K562 (cell line): ENCODE measurements around the gene CITED2. TPM values are rescaled to one million over a fixed set of nuclear protein-coding genes. Genes with fewer than 3 reads are reported as not detected.

Experiments
- CCNT2 ChIP-seq: IDR thresholded peaks from 2 replicates; pipeline ENCODE4 v1.6.1; 2011; ENCODE audit warnings: borderline replicate concordance, low read depth, mild to moderate bottlenecking, moderate library complexity, mixed read lengths, low read length; ENCODE audit not compliant: insufficient read length; ENCODE audit errors: extremely low read depth
- KLF1 ChIP-seq: fragments of 450-650 bp; IDR thresholded peaks from 2 replicates; pipeline ENCODE4 v1.6.1; 2016; ENCODE audit warnings: missing genetic modification characterization, missing compliant biosample characterization
- KLF10 ChIP-seq: fragments of 250-450 bp; sonication (Bioruptor Pico); IDR thresholded peaks from 2 replicates; pipeline ENCODE4 v1.6.1; 2021; ENCODE audit warnings: matching md5 sums
- RB1 ChIP-seq: fragments of 450-650 bp; IDR thresholded peaks from 2 replicates; pipeline ENCODE4 v1.6.1; 2017; ENCODE audit warnings: low read depth, mild to moderate bottlenecking
- SMAD2 ChIP-seq: fragments of 150-350 bp; IDR thresholded peaks from 2 replicates; pipeline ENCODE4 v1.6.1; 2014; ENCODE audit warnings: low read depth, mild to moderate bottlenecking, low read length
- TFE3 ChIP-seq: fragments of 450-650 bp; formaldehyde crosslinking; IDR thresholded peaks from 2 replicates; pipeline ENCODE4 v1.4.0; 2020; ENCODE audit warnings: mild to moderate bottlenecking, mixed read lengths
- VEZF1 ChIP-seq: fragments of 200-800 bp; sonication (Bioruptor generic); IDR thresholded peaks from 2 replicates; pipeline ENCODE4 v1.6.1; 2017; ENCODE audit warnings: missing genetic modification characterization, missing compliant biosample characterization
- ZBTB40 ChIP-seq, 2 experiments: fragments of 450-650 bp in 1 of 2; sonication (generic) in 1 of 2; formaldehyde crosslinking in 1 of 2; IDR thresholded peaks; 2 replicates each; pipeline versions ENCODE4 v1.7.1 to v1.9.0; 2016 to 2022; ENCODE audit warnings: inconsistent platforms in 1 of 2, mild to moderate bottlenecking in 1 of 2, missing genetic modification reagents in 1 of 2
- ZNF121 ChIP-seq: sonication (generic); formaldehyde crosslinking; conservative IDR thresholded peaks from 2 replicates; pipeline ENCODE4 v1.8.0; 2022; ENCODE audit warnings: missing genetic modification reagents
- ZNF165 ChIP-seq: fragments of 250-450 bp; sonication (Bioruptor Pico); IDR thresholded peaks from 2 replicates; pipeline ENCODE4 v1.4.0; 2020; ENCODE audit warnings: borderline replicate concordance
- ZNF217 ChIP-seq: sonication (generic); formaldehyde crosslinking; IDR thresholded peaks from 2 replicates; pipeline ENCODE4 v1.8.0; 2022; ENCODE audit warnings: mild to moderate bottlenecking, missing genetic modification reagents
- ZNF280B ChIP-seq: fragments of 250-450 bp; sonication (Bioruptor Pico); IDR thresholded peaks from 2 replicates; pipeline ENCODE4 v1.5.1; 2021; ENCODE audit warnings: mild to moderate bottlenecking
- polyA plus RNA-seq, 8 experiments: library from polyadenylated mRNA; depleted of rRNA in 4 of 8; stranded (reverse) in 5 of 8; unstranded in 3 of 8; fragments of >200 nt; fragmentation: Nextera tagmentation in 2 of 8; fragmentation: Illumina TruSeq in 1 of 8; extraction: Ambion mirVana in 2 of 8; extraction: Trizol in 1 of 8; gene quantifications; 2 replicates each; pipeline versions ENCODE4 v1.2.1 to v1.2.3, GENCODE V29; 2011 to 2014; ENCODE audit warnings: inconsistent platforms in 1 of 8, missing spikeins in 1 of 8
- total RNA-seq, 7 experiments: library from RNA; depleted of rRNA in 6 of 7; stranded (reverse); fragments of >200 nt in 6 of 7; fragmentation: Illumina TruSeq in 2 of 7; extraction: Trizol in 2 of 7; gene quantifications; 2 replicates each; pipeline versions ENCODE4 v1.2.1 to v1.2.3, GENCODE V29; 2011 to 2021; ENCODE audit warnings: low replicate concordance in 1 of 7

CITED2 gene
- total and polyA plus RNA-seq, 9 of the 15 experiments (the other 6 are each of a cell fraction or from before 2014, with no cell fraction given) = 0.21 to 86.1 (median 17.5) TPM

GRCh38 chr6:139374357-139375225 is at the start of gene CITED2 (continued):
- 0 out of 2 replicates have a peak, but pooled peaks have one; percentile 10 for TF ChIP-seq ZBTB40 (IDR thresholded peaks at IDR 0.05)
- no peak; the same call in 1 of the 2 replicates for TF ChIP-seq ZBTB40 (CRISPR knock-in tag; IDR thresholded peaks at IDR 0.05)
- TF ChIP-seq KLF1 (tag) = no peak
- TF ChIP-seq CCNT2 = no peak
- TF ChIP-seq ZNF280B (CRISPR knock-in tag) = no peak
- TF ChIP-seq KLF10 (CRISPR knock-in tag) = no peak
- peak; percentile 85 for TF ChIP-seq RB1
- TF ChIP-seq TFE3 = no peak
- TF ChIP-seq ZNF217 (CRISPR knock-in tag) = no peak; the same call in 1 of the 2 replicates
- peak; percentile 78 for TF ChIP-seq VEZF1 (CRISPR knock-in tag)
- TF ChIP-seq SMAD2 = no peak
- TF ChIP-seq ZNF121 (CRISPR knock-in tag) = no peak
- no peak; the same call in 1 of the 2 replicates for TF ChIP-seq ZNF165
